ENCODE data around the gene VPS9D1.

GRCh38 chr16:89658221-89658879 is 62.3 kb downstream of the VPS9D1 start:
- TF ChIP-seq CTCF (IDR thresholded peaks at IDR 0.05; ENCODE audit: low read length) = no peak
- no peak for TF ChIP-seq EZH2 (IDR thresholded peaks at IDR 0.05; ENCODE audit: borderline replicate concordance, low read length)

All from OCI-LY1 (cell line).